WERI-Rb-1 (cell line): ENCODE data around the gene DGKB.

Experiments used
- DNase-seq: peaks from one replicate; pipeline ENCODE4 v3.0.0-alpha.2; 2020
- H3K27ac ChIP-seq: fragments of 250-450 bp; sonication (Bioruptor Pico); 2 replicates; pipeline ENCODE4 v1.5.1; 2020; ENCODE audit warnings: mild to moderate bottlenecking, moderate library complexity
- H3K27me3 ChIP-seq: fragments of 250-450 bp; sonication (Bioruptor Pico); 2 replicates; pipeline ENCODE4 v1.5.1; 2021; ENCODE audit warnings: mild to moderate bottlenecking, low read depth, moderate library complexity; ENCODE audit not compliant: insufficient read depth, severe bottlenecking
- H3K36me3 ChIP-seq: fragments of 250-450 bp; sonication (Bioruptor Pico); 2 replicates; pipeline ENCODE4 v1.5.1; 2020; ENCODE audit warnings: mild to moderate bottlenecking, moderate library complexity
- H3K4me3 ChIP-seq: 2 replicates; pipeline ENCODE4 v1.5.1; 2011; ENCODE audit warnings: low read depth, mild to moderate bottlenecking, control low read depth, low read length
- H3K9me3 ChIP-seq: fragments of 250-450 bp; sonication (Bioruptor Pico); 2 replicates; pipeline ENCODE4 v1.5.1; 2021; ENCODE audit warnings: mild to moderate bottlenecking, moderate library complexity; ENCODE audit not compliant: severe bottlenecking
- CTCF ChIP-seq: IDR thresholded peaks from 2 replicates; pipeline ENCODE4 v1.5.1; 2011; ENCODE audit warnings: low read depth, mild to moderate bottlenecking, control low read depth, inconsistent platforms, low read length

Gene DGKB

GRCh38 chr7:14351167-14351566, 551.4 kb downstream of the DGKB start:
- no peak for DNase-seq
- H3K27me3 ChIP-seq, result no peaks in the 10 kb centered on the region
- H3K4me3 ChIP-seq, result no peak overlapping the region
- H3K36me3 ChIP-seq, result no peaks in the 10 kb centered on the region
- no peaks in the 10 kb centered on the region for H3K9me3 ChIP-seq
- TF ChIP-seq CTCF, result no peak
- H3K27ac ChIP-seq, result no peak overlapping the region

GRCh38 chr7:14341200-14341775, 561.3 kb downstream of the DGKB start:
- H3K27ac ChIP-seq, result no peak overlapping the region
- no peak for TF ChIP-seq CTCF

GRCh38 chr7:14340393-14341074, 562.0 kb downstream of the DGKB start:
- no peak overlapping the region for H3K27ac ChIP-seq
- H3K36me3 ChIP-seq, result no peaks in the 10 kb centered on the region
- no peak overlapping the region for H3K4me3 ChIP-seq
- H3K9me3 ChIP-seq, result no peaks in the 10 kb centered on the region
- no peaks in the 10 kb centered on the region for H3K27me3 ChIP-seq
- DNase-seq, result no peak
- no peak for TF ChIP-seq CTCF

More at GRCh38 chr7:14341200-14341775, 561.3 kb downstream of the DGKB start:
- DNase-seq, result no peak
- Histone ChIP-seq H3K4me3 (no peak overlapping the region), H3K9me3 (no peaks in the 10 kb centered on the region), H3K36me3 (no peaks in the 10 kb centered on the region), H3K27me3 (no peaks in the 10 kb centered on the region)

GRCh38 chr7:14339861-14340260, 562.7 kb downstream of the DGKB start:
- DNase-seq, result no peak
- no peak for TF ChIP-seq CTCF
- no peaks in the 10 kb centered on the region for H3K27me3 ChIP-seq

DNA sequence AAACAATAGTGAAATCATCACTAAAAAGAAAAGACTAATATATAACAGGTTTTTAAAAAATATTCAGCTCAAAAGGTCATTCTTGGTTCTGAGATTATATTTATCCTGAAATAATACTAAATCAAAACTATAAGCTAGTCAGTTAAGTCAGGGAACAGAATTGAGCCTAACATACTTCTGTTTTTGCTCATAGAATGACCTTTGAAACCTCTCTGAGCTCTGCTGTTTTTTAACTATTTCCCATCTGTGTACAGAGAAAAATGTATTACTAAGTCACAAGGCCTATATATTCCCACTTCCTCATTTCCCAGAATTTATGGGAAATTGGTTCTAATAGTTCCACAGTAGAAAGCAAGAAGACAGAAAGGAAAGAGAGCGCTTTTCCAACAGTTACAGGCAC, 566.3 kb downstream of the DGKB start:
- no peaks in the 10 kb centered on the region for H3K36me3 ChIP-seq
- no peaks in the 10 kb centered on the region for H3K9me3 ChIP-seq
- H3K4me3 ChIP-seq, result no peak overlapping the region
- no peak for DNase-seq
- H3K27me3 ChIP-seq, result no peaks in the 10 kb centered on the region
- H3K27ac ChIP-seq, result no peak overlapping the region
- TF ChIP-seq CTCF, result no peak

More at GRCh38 chr7:14339861-14340260, 562.7 kb downstream of the DGKB start:
- H3K4me3 ChIP-seq, result no peak overlapping the region
- no peaks in the 10 kb centered on the region for H3K9me3 ChIP-seq
- H3K36me3 ChIP-seq, result no peaks in the 10 kb centered on the region
- no peak overlapping the region for H3K27ac ChIP-seq
